ENCODE measurements around the gene INTS7. TPM values are rescaled to one million over a fixed set of nuclear protein-coding genes. Genes with fewer than 3 reads are reported as not detected.

INTS7 gene
- total RNA-seq, 1 experiment from 2014 or later: 45.0 TPM

- Histone ChIP-seq H3K36me3 (ENCODE audit: insufficient read depth, low read length, poor library complexity, severe bottlenecking) (no peaks in the 10 kb centered on the region), H3K27ac (ENCODE audit: low read depth, low read length, poor library complexity, severe bottlenecking) (no peak overlapping the region), H3K9me3 (ENCODE audit: low read depth, low read length, poor library complexity, severe bottlenecking) (no peaks in the 10 kb centered on the region), H3K27me3 (replicated peaks; ENCODE audit: insufficient read depth, low read depth, low read length, poor library complexity) (no peaks in the 10 kb centered on the region), H3K4me1 (ENCODE audit: insufficient read depth, low read length, poor library complexity, severe bottlenecking) (no peaks in the 10 kb centered on the region), H3K4me3 (ENCODE audit: low read depth, low read length, poor library complexity, severe bottlenecking) (no peak overlapping the region)
- no peak for TF ChIP-seq EZH2 (IDR thresholded peaks at IDR 0.05; ENCODE audit: borderline replicate concordance, low read depth, low read length, poor library complexity, severe bottlenecking)
- no peak for TF ChIP-seq CTCF (conservative IDR thresholded peaks at IDR 0.05; ENCODE audit: low read depth, low read length)
- CTCF ChIA-PET: no interaction called here
- BruUV-seq (replicated peaks): no TSS peak
- intact Hi-C loops (cut with micrococcal nuclease; ENCODE audit: unreplicated experiment): no loop called here
- POLR2A ChIA-PET (ENCODE audit: low non-redundant PET): no interaction called here
- DNase-seq (ENCODE audit: low spot score): no peak
These were observed 126.0 kb downstream of the INTS7 start for GRCh38 chr1:211909395-211909794.

GRCh38 chr1:211908951-211909350 is 126.4 kb downstream of the INTS7 start:
- TF ChIP-seq CTCF (conservative IDR thresholded peaks at IDR 0.05; ENCODE audit: low read depth, low read length) (no peak), EZH2 (IDR thresholded peaks at IDR 0.05; ENCODE audit: borderline replicate concordance, low read depth, low read length, poor library complexity, severe bottlenecking) (no peak)
- Histone ChIP-seq H3K36me3 (ENCODE audit: insufficient read depth, low read length, poor library complexity, severe bottlenecking) (no peaks in the 10 kb centered on the region), H3K4me1 (ENCODE audit: insufficient read depth, low read length, poor library complexity, severe bottlenecking) (no peaks in the 10 kb centered on the region), H3K4me3 (ENCODE audit: low read depth, low read length, poor library complexity, severe bottlenecking) (no peak overlapping the region), H3K27ac (ENCODE audit: low read depth, low read length, poor library complexity, severe bottlenecking) (no peak overlapping the region), H3K27me3 (replicated peaks; ENCODE audit: insufficient read depth, low read depth, low read length, poor library complexity) (no peaks in the 10 kb centered on the region), H3K9me3 (ENCODE audit: low read depth, low read length, poor library complexity, severe bottlenecking) (peaks cover under 1% of the 10 kb centered on the region)
- intact Hi-C loops (cut with micrococcal nuclease; ENCODE audit: unreplicated experiment): no loop called here
- no TSS peak for BruUV-seq (replicated peaks)
- ChIA-PET CTCF (no interaction called here), POLR2A (ENCODE audit: low non-redundant PET) (no interaction called here)
- DNase-seq (ENCODE audit: low spot score): no peak

GRCh38 chr1:211908453-211908852 is 126.9 kb downstream of the INTS7 start:
- intact Hi-C loops (cut with micrococcal nuclease; ENCODE audit: unreplicated experiment): no loop called here
- CTCF ChIA-PET: no interaction called here
- no peaks in the 10 kb centered on the region for H3K27me3 ChIP-seq (replicated peaks; ENCODE audit: insufficient read depth, low read depth, low read length, poor library complexity)
- POLR2A ChIA-PET (ENCODE audit: low non-redundant PET): no interaction called here
- no peak overlapping the region for H3K27ac ChIP-seq (ENCODE audit: low read depth, low read length, poor library complexity, severe bottlenecking)
- H3K9me3 ChIP-seq (ENCODE audit: low read depth, low read length, poor library complexity, severe bottlenecking): peaks cover 3% of the 10 kb centered on the region
- H3K36me3 ChIP-seq (ENCODE audit: insufficient read depth, low read length, poor library complexity, severe bottlenecking): no peaks in the 10 kb centered on the region
- no peaks in the 10 kb centered on the region for H3K4me1 ChIP-seq (ENCODE audit: insufficient read depth, low read length, poor library complexity, severe bottlenecking)
- no peak overlapping the region for H3K4me3 ChIP-seq (ENCODE audit: low read depth, low read length, poor library complexity, severe bottlenecking)
- no peak for DNase-seq (ENCODE audit: low spot score)
- BruUV-seq (replicated peaks): no TSS peak
- TF ChIP-seq EZH2 (IDR thresholded peaks at IDR 0.05; ENCODE audit: borderline replicate concordance, low read depth, low read length, poor library complexity, severe bottlenecking) (no peak), CTCF (conservative IDR thresholded peaks at IDR 0.05; ENCODE audit: low read depth, low read length) (no peak)

Measured in A673 (cell line).